Activated B cell treated with CpG ODN at 0.5 μM for 24 hours (primary cell): Measurements from ENCODE around the gene CAPN7. TPM values are rescaled to one million over a fixed set of nuclear protein-coding genes. Genes with fewer than 3 reads are reported as not detected.

ENCODE experiments used
- ATAC-seq: fragments of 200-7000 bp; cut with Tn5 transposase; one replicate; pipeline ENCODE4 v1.10.0; 2021; ENCODE audit warnings: low read depth, mild to moderate bottlenecking, moderate library complexity
- CTCF ChIA-PET: fragments of 350-600 bp; sonication (Branson Sonifier 250); formaldehyde crosslinking; loops from one replicate; lab custom pipeline; 2021; ENCODE audit warnings: antibody characterized with exemption; lab: Charles Lee
- POLR2A ChIA-PET: fragments of 350-600 bp; sonication (Branson Sonifier 250); formaldehyde crosslinking; loops from one replicate; lab custom pipeline; 2021; ENCODE audit warnings: antibody characterized with exemption; lab: Charles Lee
- DNase-seq: peaks from one replicate; pipeline ENCODE4 v3.0.0; 2022
- H3K27ac Mint-ChIP-seq: one replicate; pipeline ENCODE4 v1.8.0; 2020; ENCODE audit warnings: mixed read lengths
- H3K27me3 Mint-ChIP-seq: one replicate; pipeline ENCODE4 v1.8.0; 2021; ENCODE audit warnings: mixed read lengths
- H3K36me3 Mint-ChIP-seq: one replicate; pipeline ENCODE4 v1.8.0; 2021; ENCODE audit warnings: low read depth, mixed read lengths
- H3K4me1 Mint-ChIP-seq: one replicate; pipeline ENCODE4 v1.8.0; 2021; ENCODE audit warnings: mixed read lengths
- H3K4me3 Mint-ChIP-seq: one replicate; pipeline ENCODE4 v1.8.0; 2020; ENCODE audit warnings: mild to moderate bottlenecking, mixed read lengths
- H3K9me3 Mint-ChIP-seq: one replicate; pipeline ENCODE4 v1.8.0; 2020; ENCODE audit warnings: mixed read lengths
- intact Hi-C: fragments of 100-400 bp; cut with micrococcal nuclease; formaldehyde crosslinking; loops from one replicate; pipeline ENCODE4 v1.15.1; 2024
- total RNA-seq: library from RNA; stranded (reverse); gene quantifications from 2 replicates; pipeline ENCODE4 v1.2.3, GENCODE V29; 2022
- TF ChIP-seq, protein P1 (sequence below): fragments of 200-600 bp; IDR thresholded peaks from one replicate; pipeline ENCODE4 v1.8.0; 2022; ENCODE audit warnings: antibody characterized with exemption, mild to moderate bottlenecking

CAPN7 gene
- total RNA-seq, 1 donor from 2014 or later, result 45.1 TPM

GRCh38 chr3:15207836-15208504 is 1.9 kb downstream of the CAPN7 start:
- Mint-ChIP-seq H3K4me3 (peak overlapping the region; percentile 56), H3K9me3 (no peaks in the 10 kb centered on the region), H3K27ac (no peak overlapping the region), H3K36me3 (peaks cover 24% of the 10 kb centered on the region), H3K27me3 (no peaks in the 10 kb centered on the region), H3K4me1 (peaks cover 21% of the 10 kb centered on the region)
- DNase-seq, result no peak
- TF ChIP-seq, protein P1, sequence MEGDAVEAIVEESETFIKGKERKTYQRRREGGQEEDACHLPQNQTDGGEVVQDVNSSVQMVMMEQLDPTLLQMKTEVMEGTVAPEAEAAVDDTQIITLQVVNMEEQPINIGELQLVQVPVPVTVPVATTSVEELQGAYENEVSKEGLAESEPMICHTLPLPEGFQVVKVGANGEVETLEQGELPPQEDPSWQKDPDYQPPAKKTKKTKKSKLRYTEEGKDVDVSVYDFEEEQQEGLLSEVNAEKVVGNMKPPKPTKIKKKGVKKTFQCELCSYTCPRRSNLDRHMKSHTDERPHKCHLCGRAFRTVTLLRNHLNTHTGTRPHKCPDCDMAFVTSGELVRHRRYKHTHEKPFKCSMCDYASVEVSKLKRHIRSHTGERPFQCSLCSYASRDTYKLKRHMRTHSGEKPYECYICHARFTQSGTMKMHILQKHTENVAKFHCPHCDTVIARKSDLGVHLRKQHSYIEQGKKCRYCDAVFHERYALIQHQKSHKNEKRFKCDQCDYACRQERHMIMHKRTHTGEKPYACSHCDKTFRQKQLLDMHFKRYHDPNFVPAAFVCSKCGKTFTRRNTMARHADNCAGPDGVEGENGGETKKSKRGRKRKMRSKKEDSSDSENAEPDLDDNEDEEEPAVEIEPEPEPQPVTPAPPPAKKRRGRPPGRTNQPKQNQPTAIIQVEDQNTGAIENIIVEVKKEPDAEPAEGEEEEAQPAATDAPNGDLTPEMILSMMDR, result no peak
- no peak for ATAC-seq
- ChIA-PET CTCF (interaction anchor here (1.4 to 2.5 kb wide), 3 partner anchors 60 to 197 kb away, joined by 3 to 10 read pairs (median 9); no protein-coding TSS in a partner anchor), POLR2A (interaction anchor here (0.6 to 1.1 kb wide), 4 partner anchors 50 to 708 kb away, joined by 3 to 7 read pairs (median 6); partner anchors contain the start of gene RBSN)
- intact Hi-C loops, result loop anchor here (2.0 to 5.0 kb wide), 7 partner anchors 15 to 1059 kb away; partner anchors contain the start of gene OXNAD1

DNA sequence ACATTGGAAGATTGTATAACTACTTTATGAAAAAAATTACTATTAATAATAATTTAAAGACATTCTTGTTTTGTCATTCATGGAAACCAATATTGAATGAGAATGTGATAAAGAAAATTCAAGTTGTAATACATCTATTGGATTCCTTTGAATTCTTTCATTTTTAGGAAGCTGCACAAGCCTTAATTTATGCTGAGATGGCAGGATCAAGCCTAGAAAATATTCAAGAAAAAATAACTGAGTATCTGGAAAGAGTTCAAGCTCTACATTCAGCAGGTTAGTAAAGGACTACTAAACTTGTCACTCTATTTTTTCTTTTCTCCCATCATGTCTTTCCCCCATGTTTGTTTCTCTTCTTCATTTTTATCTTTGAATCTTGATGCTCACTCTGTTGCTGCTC is 5.9 kb downstream of the CAPN7 start:
- intact Hi-C loops, result no loop called here
- H3K4me3 Mint-ChIP-seq, result no peak overlapping the region
- peaks cover 23% of the 10 kb centered on the region for H3K4me1 Mint-ChIP-seq
- H3K9me3 Mint-ChIP-seq, result no peaks in the 10 kb centered on the region
- DNase-seq (no peak), ATAC-seq (no peak)
- H3K27ac Mint-ChIP-seq, result no peak overlapping the region
- CTCF ChIA-PET, result no interaction called here
- peaks cover 46% of the 10 kb centered on the region for H3K36me3 Mint-ChIP-seq
- POLR2A ChIA-PET, result no interaction called here
- H3K27me3 Mint-ChIP-seq, result no peaks in the 10 kb centered on the region
- TF ChIP-seq, protein P1, result no peak

GRCh38 chr3:15214758-15215157 is 8.7 kb downstream of the CAPN7 start:
- Mint-ChIP-seq H3K27me3 (no peaks in the 10 kb centered on the region), H3K36me3 (peaks cover 64% of the 10 kb centered on the region), H3K4me1 (peaks cover 25% of the 10 kb centered on the region), H3K27ac (no peak overlapping the region), H3K9me3 (no peaks in the 10 kb centered on the region), H3K4me3 (no peak overlapping the region)
- intact Hi-C loops, result loop anchor here (5.0 kb wide), 1 partner anchor 38 kb away; no protein-coding TSS in a partner anchor
- ChIA-PET POLR2A (interaction anchor here (1.4 kb wide), 1 partner anchor 9 kb away, joined by 4 read pairs; the partner anchor contains the start of gene CAPN7), CTCF (no interaction called here)
- TF ChIP-seq, protein P1, result no peak
- ATAC-seq (no peak), DNase-seq (no peak)

DNA sequence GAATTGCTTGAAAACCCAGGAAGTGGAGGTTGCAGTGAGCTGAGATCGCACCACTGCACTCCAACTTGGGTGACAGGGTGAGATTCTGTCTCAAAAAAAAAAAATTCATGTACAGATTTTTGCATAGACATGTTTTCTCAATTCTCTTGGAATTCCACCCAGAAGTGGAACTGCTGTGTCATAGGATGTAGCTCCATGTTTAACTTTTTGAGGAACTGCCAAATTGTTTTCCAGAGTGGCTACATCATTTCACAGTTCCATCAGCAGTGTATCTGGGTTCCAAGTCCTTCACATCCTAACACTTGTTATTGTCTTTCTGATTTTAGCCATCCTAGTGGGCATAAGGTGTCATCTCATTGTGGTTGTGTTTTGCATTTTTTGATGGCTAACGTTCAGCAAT is 9.9 kb downstream of the CAPN7 start:
- POLR2A ChIA-PET, result interaction anchor here (0.6 to 1.4 kb wide), 2 partner anchors 10 to 85 kb away, joined by 3 to 4 read pairs; partner anchors contain the start of gene CAPN7
- ATAC-seq, result no peak

More for the DNA sequence above, 9.9 kb downstream of the CAPN7 start:
- CTCF ChIA-PET, result no interaction called here
- Mint-ChIP-seq H3K27me3 (no peaks in the 10 kb centered on the region), H3K4me1 (peaks cover 25% of the 10 kb centered on the region), H3K27ac (no peak overlapping the region), H3K9me3 (no peaks in the 10 kb centered on the region), H3K36me3 (peaks cover 70% of the 10 kb centered on the region), H3K4me3 (no peak overlapping the region)
- no peak for DNase-seq
- TF ChIP-seq, protein P1, result no peak
- intact Hi-C loops, result loop anchor here (5.0 kb wide), 1 partner anchor 36 kb away; no protein-coding TSS in a partner anchor
